Osteoblast (primary cell): ENCODE measurements around the gene LGALS9. TPM values are rescaled to one million over a fixed set of nuclear protein-coding genes. Genes with fewer than 3 reads are reported as not detected.
"Not testable (repeated sequence)": the region's sequence is repeated elsewhere in the genome, so short reads cannot be mapped to it uniquely, and the experiment has no call there.

ENCODE experiments used
- DNase-seq: peaks from one replicate; pipeline ENCODE4 v3.0.0; 2011; ENCODE audit warnings: low spot score, mixed read lengths; ENCODE audit not compliant: insufficient read length; ENCODE audit errors: missing footprints
- H2AFZ ChIP-seq: 2 replicates; pipeline ENCODE4 v1.6.0; 2011; ENCODE audit warnings: mild to moderate bottlenecking, low read length
- H3K27ac ChIP-seq: 2 replicates; pipeline ENCODE4 v1.5.1; 2011; ENCODE audit warnings: mild to moderate bottlenecking, low read depth, low read length, moderate library complexity
- H3K27me3 ChIP-seq: 2 replicates; pipeline ENCODE4 v1.6.0; 2012; ENCODE audit warnings: mild to moderate bottlenecking, control low read depth, inconsistent platforms, low read length, moderate library complexity; ENCODE audit not compliant: insufficient read depth
- H3K36me3 ChIP-seq: 2 replicates; pipeline ENCODE4 v1.5.1; 2011; ENCODE audit warnings: mild to moderate bottlenecking, low read length, control low read depth, moderate library complexity; ENCODE audit not compliant: insufficient read depth
- H3K4me1 ChIP-seq: 2 replicates; pipeline ENCODE4 v1.5.1; 2011; ENCODE audit warnings: mild to moderate bottlenecking, low read length, control low read depth, moderate library complexity; ENCODE audit not compliant: insufficient read depth
- H3K4me2 ChIP-seq: 2 replicates; pipeline ENCODE4 v1.6.0; 2011; ENCODE audit warnings: mild to moderate bottlenecking, low read length; ENCODE audit not compliant: insufficient read depth
- H3K4me3 ChIP-seq: fragments of 200-600 bp; sonication (generic); 3 replicates; pipeline ENCODE4 v1.5.1; 2012; ENCODE audit warnings: mild to moderate bottlenecking, low read length, inconsistent platforms; ENCODE audit not compliant: insufficient read depth
- H3K79me2 ChIP-seq: 2 replicates; pipeline ENCODE4 v1.6.0; 2012; ENCODE audit warnings: mild to moderate bottlenecking, low read length, control low read depth, inconsistent platforms; ENCODE audit not compliant: insufficient read depth
- H3K9me3 ChIP-seq: 2 replicates; pipeline ENCODE4 v1.5.1; 2011; ENCODE audit warnings: low read depth, low read length, control low read depth
- H4K20me1 ChIP-seq: 2 replicates; pipeline ENCODE4 v1.6.0; 2012; ENCODE audit warnings: mild to moderate bottlenecking, low read length, control low read depth; ENCODE audit not compliant: insufficient read depth
- total RNA-seq: library from RNA; depleted of rRNA; stranded (reverse); fragments of >200 nt; gene quantifications from 2 replicates; pipeline ENCODE4 v1.2.3, GENCODE V29; 2012
- TF ChIP-seq, protein P1 (sequence below): IDR thresholded peaks from 2 replicates; pipeline ENCODE4 v1.5.1; 2011; ENCODE audit warnings: mild to moderate bottlenecking, low read depth, low read length, moderate library complexity; ENCODE audit errors: extremely low read depth

LGALS9 gene
- total RNA-seq, 1 donor: 1.4 TPM

DNA sequence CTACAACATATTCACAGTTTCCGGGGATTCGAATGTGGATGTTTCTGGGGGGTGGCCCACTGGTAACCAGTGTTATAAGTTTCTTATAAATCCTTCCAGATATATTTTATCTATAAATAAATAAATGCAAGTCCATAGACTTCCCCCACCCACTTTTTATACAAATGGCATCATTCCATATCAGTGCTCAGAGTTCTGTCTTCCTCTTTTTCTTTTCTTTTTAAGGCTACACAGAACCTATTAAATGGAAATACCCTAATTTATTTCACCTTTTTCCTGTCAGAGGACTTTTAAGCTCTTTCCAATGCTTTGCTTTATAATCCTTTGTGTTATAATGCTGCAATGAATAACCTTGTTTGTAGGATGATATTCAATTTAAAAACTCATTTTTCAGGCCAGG lies 3.8 kb downstream of the LGALS9 start:
- TF ChIP-seq, protein P1, sequence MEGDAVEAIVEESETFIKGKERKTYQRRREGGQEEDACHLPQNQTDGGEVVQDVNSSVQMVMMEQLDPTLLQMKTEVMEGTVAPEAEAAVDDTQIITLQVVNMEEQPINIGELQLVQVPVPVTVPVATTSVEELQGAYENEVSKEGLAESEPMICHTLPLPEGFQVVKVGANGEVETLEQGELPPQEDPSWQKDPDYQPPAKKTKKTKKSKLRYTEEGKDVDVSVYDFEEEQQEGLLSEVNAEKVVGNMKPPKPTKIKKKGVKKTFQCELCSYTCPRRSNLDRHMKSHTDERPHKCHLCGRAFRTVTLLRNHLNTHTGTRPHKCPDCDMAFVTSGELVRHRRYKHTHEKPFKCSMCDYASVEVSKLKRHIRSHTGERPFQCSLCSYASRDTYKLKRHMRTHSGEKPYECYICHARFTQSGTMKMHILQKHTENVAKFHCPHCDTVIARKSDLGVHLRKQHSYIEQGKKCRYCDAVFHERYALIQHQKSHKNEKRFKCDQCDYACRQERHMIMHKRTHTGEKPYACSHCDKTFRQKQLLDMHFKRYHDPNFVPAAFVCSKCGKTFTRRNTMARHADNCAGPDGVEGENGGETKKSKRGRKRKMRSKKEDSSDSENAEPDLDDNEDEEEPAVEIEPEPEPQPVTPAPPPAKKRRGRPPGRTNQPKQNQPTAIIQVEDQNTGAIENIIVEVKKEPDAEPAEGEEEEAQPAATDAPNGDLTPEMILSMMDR: no peak
- Histone ChIP-seq H3K27ac (no peak overlapping the region), H3K4me2 (no peak overlapping the region), H2AFZ (no peak overlapping the region), H3K79me2 (no peaks in the 10 kb centered on the region), H4K20me1 (no peaks in the 10 kb centered on the region), H3K36me3 (no peaks in the 10 kb centered on the region), H3K9me3 (no peaks in the 10 kb centered on the region), H3K4me3 (no peak overlapping the region), H3K27me3 (no peaks in the 10 kb centered on the region), H3K4me1 (peaks cover 4% of the 10 kb centered on the region)
- no peak for DNase-seq

DNA sequence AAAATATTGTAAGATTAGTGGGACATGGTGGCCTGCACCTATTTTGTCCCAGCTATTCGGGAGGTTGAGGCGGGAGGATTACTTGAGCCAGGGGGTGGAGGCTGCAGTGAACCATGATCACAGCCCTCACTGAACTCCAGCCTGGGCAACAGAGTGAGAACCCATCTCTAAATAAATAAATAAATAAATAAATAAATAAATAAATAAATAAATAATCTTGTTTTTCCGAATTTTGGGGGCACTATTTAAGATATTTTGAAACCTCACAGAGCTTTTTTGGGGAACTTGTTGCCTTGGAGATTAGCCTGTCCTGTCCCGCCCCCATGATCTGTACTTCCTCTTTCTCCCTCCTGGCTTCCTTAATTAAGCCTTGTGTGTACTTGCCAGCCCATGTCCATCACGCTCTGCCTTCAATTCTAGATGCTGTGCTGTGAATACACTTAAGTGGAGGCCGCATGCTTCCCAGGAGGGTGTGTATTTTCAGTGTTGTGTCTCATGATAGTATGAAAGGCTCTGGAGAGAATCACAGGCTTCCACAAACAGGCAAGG lies 4.4 kb downstream of the LGALS9 start:
- Histone ChIP-seq H3K36me3 (no peaks in the 10 kb centered on the region), H3K79me2 (no peaks in the 10 kb centered on the region), H3K4me2 (no peak overlapping the region), H3K4me1 (peaks cover 4% of the 10 kb centered on the region), H3K27me3 (no peaks in the 10 kb centered on the region), H3K27ac (no peak overlapping the region), H2AFZ (no peak overlapping the region), H3K9me3 (no peaks in the 10 kb centered on the region), H4K20me1 (no peaks in the 10 kb centered on the region), H3K4me3 (no peak overlapping the region)
- TF ChIP-seq, protein P1: no peak
- DNase-seq: no peak

GRCh38 chr17:27636005-27636520 lies 5.1 kb downstream of the LGALS9 start:
- H3K4me1 ChIP-seq, H3K9me3 ChIP-seq, H3K27ac ChIP-seq, H3K4me2 ChIP-seq, H3K79me2 ChIP-seq, H3K27me3 ChIP-seq, DNase-seq, H3K4me3 ChIP-seq, H4K20me1 ChIP-seq, H3K36me3 ChIP-seq, H2AFZ ChIP-seq: not testable (repeated sequence)

- not testable (repeated sequence) for H4K20me1 ChIP-seq, H3K27me3 ChIP-seq, H3K9me3 ChIP-seq, H3K79me2 ChIP-seq, H3K4me1 ChIP-seq, H3K4me2 ChIP-seq, H2AFZ ChIP-seq, H3K36me3 ChIP-seq, H3K4me3 ChIP-seq, H3K27ac ChIP-seq, DNase-seq
Measured at GRCh38 chr17:27637818-27638217, 6.8 kb downstream of the LGALS9 start.

- H3K4me1 ChIP-seq, H4K20me1 ChIP-seq, DNase-seq, H3K36me3 ChIP-seq, H3K9me3 ChIP-seq, H3K4me2 ChIP-seq, H3K79me2 ChIP-seq, H3K27ac ChIP-seq, H3K4me3 ChIP-seq, H3K27me3 ChIP-seq, H2AFZ ChIP-seq: not testable (repeated sequence)
Measured at GRCh38 chr17:27638415-27638914, 7.5 kb downstream of the LGALS9 start.
